A204.1 (cell line): Measurements from ENCODE around the gene CAMK2B.

ENCODE experiments used
- FAIRE-seq: peaks from 2 replicates; lab custom pipeline; 2012; peaks lifted over from hg19 to GRCh38; lab: Jason Lieb, UNC

CAMK2B gene

DNA sequence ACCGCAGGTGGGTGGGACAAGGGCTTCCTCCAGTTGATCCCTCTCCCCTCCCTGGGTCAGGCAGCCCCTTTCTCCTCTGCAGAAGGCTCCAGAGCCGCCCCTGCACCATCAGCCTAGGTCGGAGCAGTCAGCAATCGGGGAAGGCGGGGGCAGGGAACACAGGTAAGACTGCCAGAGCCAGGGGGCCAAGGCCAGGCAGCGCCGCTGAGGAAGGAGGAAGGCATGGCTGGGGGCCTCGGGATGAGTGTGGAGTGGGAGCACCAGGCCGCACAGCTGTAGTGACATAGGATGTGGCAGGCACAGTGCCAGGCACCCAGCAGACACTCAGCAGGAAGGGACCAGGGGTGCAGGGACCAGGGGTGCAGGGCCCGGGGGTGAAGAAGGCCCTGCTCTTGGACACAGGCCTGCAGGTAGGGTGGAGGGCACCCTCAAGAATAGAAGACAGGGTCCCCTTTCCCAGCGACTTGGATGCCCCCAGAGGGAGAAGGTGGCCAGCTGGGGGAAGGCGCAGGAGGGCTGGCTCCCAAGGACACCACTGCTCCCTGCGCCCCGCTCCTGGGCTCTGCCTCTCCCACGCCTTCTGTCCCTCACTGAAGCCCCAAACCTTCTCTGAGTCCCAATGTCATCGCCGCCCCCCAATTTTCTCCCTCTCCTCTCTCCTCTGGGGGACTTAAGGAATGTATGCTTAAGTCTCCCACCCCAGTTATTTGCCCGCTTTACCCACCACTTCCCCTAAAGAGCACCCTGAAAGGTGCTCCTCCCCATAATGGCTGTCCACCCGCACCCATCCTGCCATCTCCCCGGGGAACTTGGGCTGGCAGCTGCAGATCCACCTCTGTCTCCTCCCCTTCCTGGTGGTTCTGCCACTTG is 38.5 kb downstream of the CAMK2B start:
- no peak for FAIRE-seq

DNA sequence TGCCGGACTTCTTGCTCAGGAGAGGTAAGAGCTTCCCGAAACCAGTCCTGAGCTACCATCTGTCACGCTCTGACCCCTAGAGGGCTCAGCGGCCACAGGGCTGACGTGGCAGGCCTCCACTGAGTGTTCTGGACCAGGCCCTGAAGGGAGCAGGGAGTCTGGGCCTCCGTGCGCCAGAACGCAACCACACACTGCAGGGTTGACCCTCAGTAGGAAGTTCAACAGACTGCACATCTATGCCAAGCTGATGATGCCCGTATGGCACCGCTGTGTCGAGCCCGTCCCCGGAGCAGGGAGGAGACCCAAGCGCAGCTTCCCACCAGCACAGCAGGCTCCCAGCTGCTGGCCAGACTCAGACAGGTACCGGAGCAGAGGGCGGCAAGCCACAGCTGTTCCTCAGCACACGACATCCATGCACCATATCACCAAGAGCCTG is 39.2 kb downstream of the CAMK2B start:
- no peak for FAIRE-seq

- FAIRE-seq: no peak
Observed at GRCh38 chr7:44285561-44285960, 39.8 kb downstream of the CAMK2B start.

DNA sequence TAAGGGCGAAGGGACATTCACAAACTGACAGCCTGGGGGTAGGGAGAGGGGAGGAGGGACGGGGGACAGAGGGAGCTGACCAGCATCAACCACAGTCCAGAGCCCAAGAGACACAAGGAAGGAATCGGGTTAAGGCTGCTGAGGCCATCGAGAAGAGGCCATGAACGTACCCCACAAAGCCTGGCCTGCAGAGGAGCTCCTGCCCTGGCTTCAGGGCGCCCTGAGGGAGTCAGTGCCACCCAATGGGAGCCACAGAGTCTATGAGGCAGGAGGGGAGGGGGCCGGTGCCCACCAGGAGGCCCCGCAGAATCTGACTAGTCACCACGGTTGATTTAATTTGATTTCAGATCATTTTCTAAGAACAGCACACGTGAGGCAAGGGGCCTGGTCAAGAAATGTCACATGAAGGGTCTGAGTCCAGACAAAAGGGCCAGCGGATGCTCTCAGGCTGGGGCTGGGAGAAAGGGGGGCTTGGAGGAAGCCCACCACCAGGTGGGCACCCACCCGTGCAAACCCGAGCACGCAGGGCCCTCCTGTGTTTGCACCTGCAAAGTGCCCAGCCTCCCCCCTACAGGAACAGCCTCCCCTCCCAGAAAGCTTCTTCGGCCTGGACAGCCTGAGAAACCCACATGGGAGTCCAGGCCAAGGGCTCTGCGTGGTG is 40.4 kb downstream of the CAMK2B start:
- FAIRE-seq: no peak

DNA sequence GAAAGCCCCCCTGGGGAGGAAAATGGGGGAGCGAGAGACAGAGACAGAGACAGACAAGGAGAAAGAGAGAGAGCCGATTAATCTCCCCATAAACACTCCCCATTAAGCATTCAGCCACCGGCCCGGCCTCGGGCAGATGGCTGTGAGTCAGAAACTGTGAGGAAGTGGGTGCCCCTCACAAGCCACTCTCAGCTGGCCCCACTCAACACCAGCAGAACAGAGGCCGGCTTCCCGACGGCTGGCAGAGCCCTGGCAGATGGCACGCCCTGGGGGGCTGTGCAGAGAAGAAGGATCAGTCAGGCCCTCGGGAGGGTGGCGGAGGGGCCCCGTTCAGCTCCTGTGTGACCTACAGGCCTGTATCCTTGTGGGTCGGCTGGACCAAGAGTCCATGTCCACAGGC is 41.2 kb downstream of the CAMK2B start:
- FAIRE-seq: no peak

DNA sequence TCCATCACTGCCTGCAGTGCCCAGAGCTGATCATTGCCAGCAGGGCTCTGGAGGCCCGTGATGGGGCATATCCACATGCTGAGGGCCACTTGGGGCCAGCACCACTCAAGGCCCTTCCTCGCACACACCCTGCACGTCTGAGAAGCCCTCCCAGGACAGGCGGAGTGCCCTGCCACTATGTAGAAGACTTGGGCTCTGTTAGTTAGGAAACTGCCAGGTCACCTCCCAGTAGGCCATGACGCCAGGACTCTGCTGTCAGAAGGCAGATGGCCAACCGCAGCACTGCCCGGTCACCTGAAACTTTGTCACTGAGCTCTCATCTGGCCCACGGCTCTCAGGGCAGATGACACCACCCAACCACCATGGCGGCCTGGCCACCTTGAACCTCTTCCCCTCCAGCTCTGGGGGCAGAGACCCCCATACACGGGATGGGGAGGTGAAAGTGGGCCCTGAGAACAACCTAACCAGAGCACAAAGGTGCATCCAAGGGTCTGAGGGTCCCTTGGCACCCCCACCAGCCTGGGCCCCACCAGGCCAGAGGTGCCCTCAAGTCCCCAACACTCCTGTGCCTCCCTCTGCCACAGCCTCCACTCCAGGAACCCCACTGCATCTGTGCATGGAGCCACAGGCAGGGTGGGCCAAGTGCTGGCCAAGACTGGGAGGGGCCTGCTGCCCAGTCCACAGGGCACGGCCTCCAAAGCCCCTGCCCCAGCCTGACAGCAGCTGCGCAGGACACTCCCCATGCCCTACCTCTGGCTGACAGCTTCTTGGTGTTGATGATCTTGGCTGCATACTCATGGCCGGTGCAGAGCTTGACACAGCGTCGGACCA is 41.8 kb downstream of the CAMK2B start:
- FAIRE-seq: no peak

DNA sequence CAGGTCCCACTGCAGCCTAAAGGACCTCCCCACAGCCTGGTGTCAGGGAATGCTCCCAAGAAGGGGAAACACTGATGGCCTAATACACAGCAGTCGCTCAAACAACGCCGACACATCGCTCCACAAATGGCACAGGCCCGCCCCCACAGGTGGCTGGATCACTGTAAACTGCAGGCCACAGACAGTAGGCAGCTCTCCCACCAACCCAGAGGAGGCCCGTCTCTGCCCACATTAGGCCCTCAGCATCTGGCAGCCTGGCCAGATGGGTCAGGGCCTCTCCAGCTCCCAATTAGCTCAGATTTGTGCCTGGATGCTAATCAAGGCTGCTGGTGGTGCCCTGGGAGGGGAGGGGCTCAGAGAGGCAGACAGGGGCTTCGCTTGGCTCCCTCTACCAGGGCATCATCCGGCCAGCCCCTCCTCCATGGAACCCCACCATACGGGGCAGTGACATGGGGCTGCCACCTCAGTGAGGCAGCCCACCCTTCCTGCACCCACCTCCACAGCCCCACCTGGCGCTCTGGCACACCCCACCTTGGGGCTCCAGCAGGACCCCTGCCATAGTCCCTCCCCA is 42.7 kb downstream of the CAMK2B start:
- FAIRE-seq: no peak

- FAIRE-seq: no peak
Observed at GRCh38 chr7:44281811-44282600, 43.4 kb downstream of the CAMK2B start.

DNA sequence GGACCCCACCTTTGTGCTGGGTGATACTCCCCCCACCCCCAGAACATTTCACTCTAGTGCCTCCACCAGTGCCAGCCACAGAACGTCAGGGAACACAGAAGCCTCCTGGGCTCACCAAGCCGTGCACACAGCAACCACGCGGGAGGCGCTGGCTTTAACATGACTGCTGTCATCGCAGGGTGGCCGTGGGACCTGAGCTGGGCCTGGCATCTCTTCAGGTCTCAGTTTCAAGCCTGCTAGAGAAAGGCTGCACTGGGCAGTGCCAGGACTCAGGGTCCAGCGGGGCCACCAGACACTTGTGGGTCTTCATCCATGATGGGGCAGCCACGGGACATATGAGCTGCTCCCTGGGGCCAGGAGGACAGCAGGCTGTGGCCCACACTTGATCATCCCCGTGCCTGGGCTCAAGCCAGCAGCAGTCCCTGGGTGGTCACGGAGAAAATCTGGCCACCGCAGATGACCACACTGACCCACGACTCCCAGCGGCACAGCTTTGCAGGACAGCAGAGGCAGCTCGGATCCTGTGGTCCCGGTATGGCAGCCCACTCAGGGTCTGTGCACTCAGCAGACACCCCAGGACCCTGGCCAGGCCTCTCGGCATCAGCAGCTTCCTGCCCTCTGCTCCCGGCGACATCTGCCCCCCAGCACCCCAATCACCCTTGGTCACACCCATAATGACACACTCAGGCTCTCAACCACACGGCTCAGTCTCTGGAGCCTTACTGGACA is 44.2 kb downstream of the CAMK2B start:
- no peak for FAIRE-seq

DNA sequence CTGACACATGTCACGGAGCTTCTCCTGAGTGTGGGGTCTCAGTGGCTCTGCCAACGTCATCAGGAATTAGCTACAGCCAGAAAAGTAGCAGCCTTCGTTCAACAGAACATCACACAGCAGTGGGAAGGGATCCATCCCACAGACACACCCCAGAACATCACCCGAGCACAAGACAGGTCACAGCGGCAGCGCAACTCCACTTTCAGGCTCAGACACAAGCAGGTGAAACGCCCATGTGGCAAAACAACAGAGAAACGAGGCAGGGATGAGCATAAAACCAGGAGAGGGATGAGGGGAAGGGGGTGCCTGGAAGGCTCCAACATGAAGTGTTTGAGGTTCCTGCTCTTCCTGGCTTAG is 44.8 kb downstream of the CAMK2B start:
- no peak for FAIRE-seq

GRCh38 chr7:44279731-44280505 is 45.5 kb downstream of the CAMK2B start:
- FAIRE-seq: no peak

- no peak for FAIRE-seq
Observed at GRCh38 chr7:44279286-44279685, 46.1 kb downstream of the CAMK2B start.

GRCh38 chr7:44278451-44279161 is 46.8 kb downstream of the CAMK2B start:
- FAIRE-seq: no peak

GRCh38 chr7:44277851-44278250 is 47.5 kb downstream of the CAMK2B start:
- FAIRE-seq: no peak

- FAIRE-seq: no peak
Observed at GRCh38 chr7:44277391-44277790, 48.0 kb downstream of the CAMK2B start.

GRCh38 chr7:44276571-44277221 is 48.7 kb downstream of the CAMK2B start:
- no peak for FAIRE-seq

GRCh38 chr7:44275957-44276570 is 49.3 kb downstream of the CAMK2B start:
- no peak for FAIRE-seq

DNA sequence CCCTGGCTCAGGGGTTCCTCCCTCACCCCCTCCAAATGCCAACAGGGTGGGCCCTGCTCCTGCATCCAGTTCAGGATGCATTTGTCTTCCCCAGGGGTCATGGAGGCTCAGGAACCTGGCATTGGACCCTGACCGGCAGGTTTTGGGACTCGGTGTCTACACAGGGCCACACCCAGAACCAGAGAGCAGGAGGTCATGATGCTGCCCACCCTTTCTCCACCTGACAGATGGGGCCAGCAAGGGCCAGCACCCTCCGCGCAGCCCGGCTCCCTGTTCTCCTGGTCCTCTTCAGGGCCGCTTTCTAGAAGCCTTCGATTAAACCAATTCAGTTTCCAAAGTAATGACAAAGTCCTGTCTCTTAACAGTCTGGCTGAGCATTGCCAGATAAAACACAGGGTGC is 50.2 kb downstream of the CAMK2B start:
- FAIRE-seq: no peak

DNA sequence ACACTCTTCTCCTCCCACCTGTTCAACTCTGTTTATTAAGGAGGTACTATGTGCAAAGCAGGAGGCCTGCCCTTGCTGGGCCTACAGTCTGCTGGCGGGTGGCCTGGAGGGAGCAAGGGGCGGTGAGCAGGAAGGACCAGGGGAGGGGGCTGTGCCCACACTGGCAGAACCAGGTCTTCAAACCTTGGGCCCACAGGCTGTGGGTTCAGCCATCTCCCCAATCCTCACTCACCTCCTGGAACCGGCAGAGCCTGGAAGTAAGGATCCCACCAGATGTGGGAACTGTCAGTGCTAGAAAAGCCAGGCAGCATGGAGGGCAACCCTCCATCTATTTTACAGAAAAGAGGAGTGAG is 50.8 kb downstream of the CAMK2B start:
- FAIRE-seq: no peak
